Body of pancreas (tissue), 4 donors: ENCODE measurements around the gene PACRG.

Source experiments
- CTCF ChIP-seq, 7 experiments: fragments of 450-650 bp in 4 of 7; fragments of 200-600 bp in 3 of 7; sonication (generic) in 3 of 7; IDR thresholded peaks; one replicate each; pipeline ENCODE4 v1.5.1; 2016 to 2019; ENCODE audit warnings: antibody characterized with exemption in 7 of 7
- POLR2A ChIP-seq, 3 donors: fragments of 450-650 bp; IDR thresholded peaks; one replicate each; pipeline ENCODE4 v1.6.1; 2016; ENCODE audit warnings: antibody characterized with exemption in 3 of 3, mild to moderate bottlenecking in 2 of 3

- TF ChIP-seq POLR2A (IDR thresholded peaks at IDR 0.05) (no peak), CTCF (IDR thresholded peaks at IDR 0.05) (no peak)
Observed at GRCh38 chr6:162798546-162799266, 70.9 kb downstream of the PACRG start.
